ENCODE measurements around the gene GTF2IRD2. TPM values are rescaled to one million over a fixed set of nuclear protein-coding genes. Genes with fewer than 3 reads are reported as not detected.
A peak's percentile ranks its signal among the peaks of the same experiment; 100 is the strongest.
"Not testable (repeated sequence)": the region's sequence is repeated elsewhere in the genome, so short reads cannot be mapped to it uniquely, and the experiment has no call there.

GTF2IRD2 gene
- total RNA-seq: 17.1 TPM

DNA sequence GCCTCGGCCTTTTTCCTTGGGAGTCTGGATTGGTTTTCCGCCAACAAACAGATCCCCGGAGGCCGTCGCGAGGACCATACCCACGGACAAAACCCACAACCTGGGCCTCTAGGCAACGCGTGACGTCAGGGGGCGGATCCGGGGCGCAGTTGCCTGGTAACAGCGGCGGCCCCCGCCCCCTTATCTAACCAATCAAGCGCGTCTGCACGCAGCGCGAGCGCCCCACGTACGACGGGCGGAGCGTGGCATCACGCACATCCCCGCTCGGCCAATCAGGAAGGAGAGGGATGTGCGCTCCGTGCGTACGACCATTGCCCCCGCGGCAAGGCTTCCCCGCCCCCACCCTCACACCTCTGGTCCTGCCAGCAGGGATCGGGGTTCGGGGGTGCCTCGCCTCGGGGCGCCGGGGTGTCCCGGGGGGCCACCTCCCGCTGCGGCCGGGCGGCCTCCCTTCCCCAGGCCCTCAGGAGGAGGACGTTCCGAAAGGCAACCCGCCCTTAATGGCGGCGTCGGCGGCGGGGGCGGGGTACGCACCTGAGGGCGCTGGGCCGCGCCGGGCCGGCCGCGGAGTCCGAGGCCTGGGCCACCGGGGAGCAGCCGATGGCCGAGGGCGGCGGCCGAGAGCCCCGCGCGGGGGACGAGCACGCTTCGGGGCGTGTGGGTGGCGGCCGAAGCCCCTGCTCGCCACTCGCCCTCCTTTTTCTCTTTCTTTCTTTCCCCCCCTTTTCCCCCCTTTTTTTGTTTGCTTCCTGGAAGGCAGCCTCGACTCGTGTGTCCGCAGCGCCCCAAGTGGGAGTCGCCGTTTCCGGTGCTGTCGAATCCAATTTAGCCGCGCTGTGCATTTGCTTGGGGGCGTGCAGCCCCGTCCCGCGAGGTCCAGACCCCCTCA lies at the start of gene GTF2IRD2:
TSS of gene GTF2IRD2 (minus strand) at position 773 of the 889 bp plus-strand sequence. CDS start 15,227 bp downstream, outside the sequence.
- DNase-seq (ENCODE audit: low spot score): not testable (repeated sequence)

DNA sequence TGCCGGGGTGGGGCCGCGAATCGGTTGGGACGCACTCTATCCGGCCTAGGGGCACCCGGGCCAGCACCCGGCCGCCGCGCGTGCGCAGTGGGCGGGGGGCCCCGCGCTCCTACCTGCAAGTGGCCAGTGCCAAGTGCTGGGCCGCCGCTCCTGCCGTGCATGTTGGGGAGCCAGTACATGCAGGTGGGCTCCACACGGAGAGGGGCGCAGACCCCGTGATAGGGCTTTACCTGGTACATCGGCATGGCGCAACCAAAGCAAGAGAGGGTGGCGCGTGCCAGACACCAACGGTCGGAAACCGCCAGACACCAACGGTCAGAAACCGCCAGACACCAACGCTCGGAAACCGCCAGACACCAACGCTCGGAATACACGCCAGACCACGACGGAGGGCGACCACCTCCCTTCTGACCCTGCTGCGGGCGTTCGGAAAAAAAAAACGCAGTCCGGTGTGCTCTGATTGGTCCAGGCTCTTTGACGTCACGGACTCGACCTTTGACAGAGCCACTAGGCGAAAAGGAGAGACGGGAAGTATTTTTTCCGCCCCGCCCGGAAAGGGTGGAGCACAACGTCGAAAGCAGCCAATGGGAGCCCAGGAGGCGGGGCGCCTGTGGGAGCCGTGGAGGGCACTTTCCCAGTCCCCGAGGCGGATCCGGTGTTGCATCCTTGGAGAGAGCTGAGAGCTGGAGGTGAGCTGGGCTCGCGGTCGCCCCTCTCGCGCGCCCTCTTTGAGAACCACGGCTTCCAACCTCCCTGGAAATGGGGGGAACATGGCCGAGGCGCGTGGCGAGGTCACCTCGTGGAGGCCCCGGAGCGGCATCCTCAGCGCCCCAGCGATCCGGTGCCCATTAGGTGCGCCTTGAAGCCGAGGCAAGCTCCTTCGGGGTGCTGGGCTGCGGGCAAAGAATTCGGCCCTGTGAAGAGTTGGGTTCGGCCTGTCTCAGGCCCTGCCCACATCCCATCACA lies 39.0 kb upstream of the GTF2IRD2 start:
- DNase-seq (ENCODE audit: low spot score): peak; percentile 86

DNA sequence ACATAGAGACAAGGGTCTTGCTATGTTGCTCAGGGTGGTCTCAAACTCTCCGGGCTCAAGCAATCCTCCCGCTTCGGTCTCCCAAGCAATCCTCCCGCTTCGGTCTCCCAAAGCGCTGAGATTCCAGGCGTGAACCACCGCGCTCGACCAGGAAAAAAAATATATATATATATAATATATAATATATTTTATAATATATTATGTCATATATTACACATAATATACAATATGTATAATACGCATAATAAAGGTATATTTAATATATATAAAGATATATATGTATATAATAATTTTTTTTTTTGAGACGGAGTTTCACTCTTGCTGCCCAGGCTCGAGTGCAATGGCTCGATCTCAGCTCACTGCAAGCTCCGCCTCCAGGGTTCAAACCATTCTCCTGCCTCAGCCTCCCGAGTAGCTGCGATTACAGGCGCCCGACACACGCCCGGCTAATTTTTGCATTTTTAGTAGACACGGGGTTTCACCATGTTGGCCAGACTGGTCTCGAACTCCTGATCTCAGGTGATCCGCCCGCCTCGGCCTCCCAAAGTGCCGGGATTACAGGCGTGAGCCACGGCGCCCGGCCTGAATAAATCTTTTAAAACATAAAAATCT lies 38.2 kb upstream of the GTF2IRD2 start:
- not testable (repeated sequence) for DNase-seq (ENCODE audit: low spot score)

DNA sequence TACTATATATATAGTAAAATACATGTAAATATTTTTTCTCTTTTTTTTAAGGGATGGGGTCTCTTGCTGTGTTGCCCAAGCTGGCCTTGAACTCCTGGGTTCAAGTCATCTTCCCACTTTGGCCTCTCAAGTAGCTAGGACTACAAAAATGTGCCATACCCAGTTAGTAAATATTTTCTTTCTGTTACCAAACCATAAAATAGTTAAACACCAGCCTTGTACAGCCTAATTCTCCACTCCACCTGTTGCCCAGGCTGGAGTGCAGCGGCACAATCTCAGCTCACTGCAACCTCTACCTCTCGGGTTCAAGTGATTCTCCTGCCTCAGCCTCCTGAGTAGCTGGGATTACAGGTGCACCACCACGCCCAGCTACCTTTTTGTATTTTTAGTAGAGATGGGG lies 33.9 kb upstream of the GTF2IRD2 start:
- DNase-seq (ENCODE audit: low spot score): not testable (repeated sequence)

DNA sequence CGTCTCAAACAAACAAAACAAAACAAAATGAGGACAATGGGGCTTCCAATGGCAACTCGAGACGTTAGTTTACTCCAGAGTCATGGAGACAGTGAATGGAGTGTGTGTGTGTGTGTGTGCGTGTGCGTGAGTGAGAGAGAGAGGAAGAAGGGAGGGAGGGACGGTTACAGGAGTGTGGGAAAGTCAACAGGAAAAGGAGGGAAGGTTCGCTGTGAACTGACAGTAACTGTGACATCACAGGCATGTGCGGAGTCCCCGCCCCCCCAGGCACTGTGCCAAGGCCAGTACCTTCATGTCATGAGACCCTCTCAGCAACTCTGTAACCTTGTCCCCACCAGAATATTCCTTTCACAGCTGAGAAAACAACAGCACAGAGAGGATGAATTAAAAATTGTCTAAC lies 30.7 kb upstream of the GTF2IRD2 start:
- DNase-seq (ENCODE audit: low spot score): not testable (repeated sequence)

DNA sequence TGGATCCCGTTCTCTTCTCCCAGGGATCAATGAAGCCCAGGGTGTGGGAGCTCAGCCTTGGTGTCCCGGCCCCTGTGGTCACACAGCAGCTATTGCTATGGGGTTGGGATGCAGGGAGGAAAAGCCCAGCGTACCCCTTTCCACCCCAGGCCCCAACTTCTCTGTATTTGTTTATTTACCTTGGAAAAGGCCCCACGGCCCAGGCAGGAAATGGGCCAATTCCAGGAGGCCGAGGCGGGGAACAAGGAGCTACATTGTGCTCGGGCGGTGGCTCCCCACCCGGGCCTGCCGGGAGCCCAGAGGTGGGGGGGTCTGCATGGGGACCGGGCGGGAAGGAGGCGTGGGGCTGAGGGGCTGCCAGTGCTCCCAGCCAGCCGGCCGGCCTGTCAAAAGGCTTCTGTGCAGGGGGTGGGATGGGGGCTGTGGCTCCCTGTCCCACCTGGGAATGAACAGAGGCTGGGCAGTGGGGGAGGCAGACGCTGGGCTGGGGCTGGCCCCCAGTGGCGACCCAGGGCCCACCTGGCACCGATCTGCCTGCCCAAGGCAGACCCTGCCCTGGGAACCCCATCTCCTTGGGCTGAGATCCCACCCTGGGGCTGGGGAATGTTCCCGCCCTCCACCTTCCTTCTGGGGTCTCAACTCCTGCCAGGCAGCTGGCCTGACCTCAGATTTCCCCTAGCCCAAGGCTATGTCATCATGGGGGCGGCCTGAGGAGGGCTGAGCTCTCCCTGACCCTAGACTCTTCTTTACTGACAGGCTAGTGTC lies 23.5 kb upstream of the GTF2IRD2 start:
- DNase-seq (ENCODE audit: low spot score): not testable (repeated sequence)

DNA sequence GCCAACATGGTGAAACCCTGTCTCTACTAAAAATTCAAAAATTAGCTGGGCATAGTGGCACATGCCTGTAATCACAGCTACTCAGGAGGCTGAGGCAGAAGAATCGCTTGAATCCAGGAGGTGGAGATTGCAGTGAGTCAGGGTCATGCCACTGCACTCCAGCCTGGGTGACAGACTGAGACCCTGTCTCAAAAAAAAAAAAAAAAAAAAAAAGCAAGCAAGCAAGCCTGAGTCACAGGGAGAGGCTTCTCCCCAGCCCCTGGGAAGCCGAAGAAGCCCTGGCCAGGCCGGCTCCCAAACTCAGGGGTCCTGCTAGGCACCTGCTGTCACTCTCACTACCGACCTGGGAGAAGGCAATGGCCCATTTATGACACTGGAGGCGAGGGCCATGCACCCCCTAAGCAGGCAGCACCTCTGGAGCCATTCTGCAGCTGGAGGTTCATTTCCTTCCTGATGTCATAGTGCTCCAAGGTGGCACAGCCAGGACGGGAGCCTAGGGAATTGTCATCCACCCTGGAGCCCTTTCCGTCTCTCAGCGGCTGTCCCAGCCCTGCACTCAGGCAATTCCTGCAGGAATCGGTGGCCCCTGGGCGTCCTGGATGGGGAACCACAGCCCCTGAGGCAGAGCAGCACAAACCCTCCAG lies 22.8 kb upstream of the GTF2IRD2 start:
- DNase-seq (ENCODE audit: low spot score): not testable (repeated sequence)

DNA sequence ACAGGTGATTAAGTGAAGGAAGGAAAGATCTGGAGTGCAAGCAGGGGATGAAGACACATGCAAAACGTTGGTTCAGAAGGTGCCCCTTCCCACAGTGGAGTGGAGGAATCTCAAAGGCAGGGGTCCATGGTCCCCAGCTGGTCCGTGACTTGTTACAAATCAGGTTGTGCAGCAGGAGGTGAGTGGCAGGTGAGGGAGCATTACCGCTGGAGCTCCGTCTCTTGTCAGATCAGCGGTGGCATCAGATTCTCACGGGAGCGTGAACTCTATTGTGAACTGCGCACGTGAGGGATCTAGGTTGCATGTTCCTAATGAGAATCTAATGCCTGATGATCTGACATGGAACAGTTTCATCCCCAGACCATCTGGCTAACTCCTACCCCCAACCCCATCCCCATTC lies 21.1 kb upstream of the GTF2IRD2 start:
- DNase-seq (ENCODE audit: low spot score): not testable (repeated sequence)

DNA sequence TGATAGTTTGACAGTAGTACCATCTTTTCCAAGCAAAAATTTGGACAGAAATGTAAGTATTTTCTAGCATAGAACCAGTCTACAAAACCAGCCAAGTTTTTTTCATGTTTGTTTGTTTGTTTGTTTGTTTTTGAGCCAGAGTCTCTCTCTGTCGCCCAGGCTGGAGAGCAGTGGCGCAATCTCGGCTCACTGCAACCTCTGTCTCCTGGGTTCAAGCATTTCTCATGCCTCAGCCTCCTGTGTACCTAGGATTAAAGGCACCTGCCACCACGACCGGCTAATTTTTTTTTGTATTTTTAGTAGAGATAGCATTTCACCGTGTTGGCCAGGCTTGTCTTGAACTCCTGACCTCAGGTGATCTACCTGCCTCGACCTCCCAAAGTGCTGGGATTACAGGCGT lies 14.4 kb upstream of the GTF2IRD2 start:
- not testable (repeated sequence) for DNase-seq (ENCODE audit: low spot score)

DNA sequence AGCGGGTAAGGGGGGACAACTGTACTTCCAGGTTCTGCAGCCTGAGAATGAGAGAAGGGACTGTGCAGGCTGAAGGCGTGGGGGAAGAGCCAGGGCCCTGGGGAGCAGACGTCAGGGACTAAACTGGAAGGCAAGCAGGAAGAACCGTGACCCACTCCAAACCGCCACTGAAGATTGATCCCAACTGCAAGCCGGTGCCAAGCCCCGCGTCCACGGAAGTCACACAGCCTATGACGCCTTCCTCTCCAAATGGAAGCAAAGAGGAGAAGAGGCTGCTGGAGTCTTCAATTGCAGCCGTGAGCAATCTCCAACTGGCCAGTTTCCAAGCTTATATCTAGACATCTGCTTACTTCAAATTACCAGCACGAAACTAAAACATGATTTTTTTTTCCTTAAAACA lies 1.6 kb downstream of the GTF2IRD2 start:
- DNase-seq (ENCODE audit: low spot score): not testable (repeated sequence)

DNA sequence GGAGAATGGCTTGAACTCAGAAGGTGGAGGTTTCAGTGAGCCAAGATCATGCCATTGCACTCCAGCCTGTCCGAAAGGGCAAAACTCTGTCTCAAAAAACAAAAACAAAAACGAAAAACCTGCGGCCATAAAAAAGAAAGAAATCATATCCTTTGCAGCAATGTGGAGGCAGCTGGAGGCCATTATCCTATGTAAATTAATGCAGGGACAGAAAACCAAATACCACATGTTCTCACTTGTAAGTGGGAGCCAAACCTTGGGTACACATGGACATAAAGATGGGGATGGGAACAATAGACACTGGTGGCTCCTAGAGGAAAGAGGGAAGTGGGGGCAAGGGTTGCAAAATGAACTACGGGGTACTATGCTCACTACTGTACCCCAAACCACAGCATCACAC lies 21.0 kb downstream of the GTF2IRD2 start:
- DNase-seq (ENCODE audit: low spot score): not testable (repeated sequence)

DNA sequence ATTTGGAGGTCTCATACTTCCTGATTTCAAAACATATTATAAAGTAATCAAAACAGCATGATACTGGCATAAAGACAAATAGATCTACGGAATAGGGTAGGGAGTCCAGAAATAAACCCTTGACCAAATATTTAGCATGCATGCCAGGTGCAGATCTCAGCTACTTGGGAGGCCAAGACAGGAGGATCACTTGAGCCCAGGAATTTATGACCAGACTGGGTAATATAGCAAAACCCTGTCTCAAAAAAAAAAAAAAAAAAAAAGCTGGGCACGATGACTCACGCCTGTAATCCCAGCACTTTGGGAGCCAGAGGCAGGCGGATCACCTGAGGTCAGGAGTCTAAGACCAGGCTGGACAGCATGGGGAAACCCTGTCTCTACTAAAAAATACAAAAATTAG lies 21.4 kb downstream of the GTF2IRD2 start:
- DNase-seq (ENCODE audit: low spot score): not testable (repeated sequence)

DNA sequence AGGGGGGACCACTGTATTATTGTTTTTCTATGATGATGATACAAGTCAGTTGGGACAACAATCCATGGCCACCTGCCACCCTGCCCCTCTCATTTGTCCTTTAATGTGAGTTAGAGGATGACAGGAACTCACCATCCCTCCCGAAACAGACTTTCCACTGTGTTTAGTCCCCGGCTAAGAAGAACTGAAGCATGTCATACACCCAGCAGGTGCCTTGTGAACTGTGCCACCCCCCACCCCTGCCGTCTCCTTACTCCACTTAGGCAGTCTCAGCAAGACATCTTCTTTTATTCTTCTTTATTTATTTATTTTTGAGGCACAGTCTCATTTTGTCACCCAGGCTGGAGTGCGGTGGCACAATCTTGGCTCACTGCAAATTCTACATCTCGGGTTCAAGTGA lies 30.1 kb downstream of the GTF2IRD2 start:
- DNase-seq (ENCODE audit: low spot score): not testable (repeated sequence)

DNA sequence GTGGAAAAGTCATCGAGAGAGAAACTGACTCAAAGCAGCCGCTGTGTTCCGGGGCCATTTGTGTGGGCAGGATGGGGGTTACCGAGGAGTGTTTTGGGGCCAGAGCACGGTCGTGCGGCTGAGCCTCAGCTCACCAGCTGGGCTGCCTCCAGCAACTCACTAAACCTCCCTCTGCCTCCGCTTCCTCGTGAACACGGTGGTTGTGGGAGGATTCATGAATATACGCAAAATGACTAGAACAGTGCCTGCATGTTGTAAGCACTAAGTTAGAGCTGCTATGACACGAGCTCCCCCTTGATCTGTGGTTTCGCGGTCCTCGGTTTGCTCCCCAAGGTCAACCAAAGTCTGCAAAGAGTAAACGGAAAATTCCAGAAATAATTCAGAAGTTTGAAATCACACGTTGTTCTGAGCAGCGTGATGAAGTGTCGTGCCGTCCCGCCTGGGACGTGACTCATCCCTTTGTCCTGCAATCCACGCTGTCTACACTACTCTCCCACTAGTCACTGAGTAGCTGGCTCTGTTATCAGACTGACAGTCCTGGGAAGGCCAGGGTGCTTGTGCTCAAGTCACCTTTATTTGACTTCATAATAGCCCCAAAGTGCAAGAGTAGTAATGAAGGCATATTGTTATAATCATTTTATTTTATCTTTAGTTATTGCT lies 31.1 kb downstream of the GTF2IRD2 start:
- DNase-seq (ENCODE audit: low spot score): not testable (repeated sequence)

DNA sequence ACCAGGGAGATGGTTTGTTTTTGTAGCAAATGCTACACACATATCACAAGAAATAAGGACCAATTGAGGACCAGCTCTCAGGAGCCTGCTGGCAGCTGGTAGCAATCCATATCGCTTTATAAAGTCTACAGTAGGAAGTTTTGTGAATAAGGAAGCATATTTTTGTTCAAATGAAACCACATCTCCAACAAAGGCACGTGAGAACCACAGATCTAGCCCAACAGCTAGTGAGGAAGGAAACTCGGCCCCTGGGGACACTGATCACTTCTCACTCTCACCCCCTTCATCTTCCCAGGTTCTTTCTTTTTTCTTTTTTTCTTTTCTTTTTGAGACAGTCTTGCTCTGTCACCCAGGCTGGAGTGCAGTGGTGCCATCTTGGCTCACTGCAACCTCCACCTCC lies 35.5 kb downstream of the GTF2IRD2 start:
- DNase-seq (ENCODE audit: low spot score): not testable (repeated sequence)

DNA sequence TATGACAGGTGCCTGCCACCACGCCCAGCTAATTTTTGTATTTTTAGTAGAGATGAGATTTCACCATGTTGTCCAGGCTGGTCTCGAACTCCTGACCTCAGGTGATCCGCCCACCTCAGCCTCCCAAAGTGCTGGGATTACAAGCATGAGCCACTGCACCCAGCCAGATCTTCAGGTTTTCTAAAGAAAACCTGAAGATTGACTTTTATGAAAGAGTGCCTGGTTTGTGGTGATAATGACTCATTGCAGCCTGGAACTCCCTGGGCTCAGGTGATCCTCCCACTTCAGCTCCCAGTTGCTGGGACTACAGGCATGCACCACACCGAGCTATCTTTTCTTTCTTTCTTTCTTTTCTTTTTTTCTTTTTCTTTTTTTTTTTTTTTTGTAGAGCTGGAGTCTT lies 52.8 kb downstream of the GTF2IRD2 start:
- not testable (repeated sequence) for DNase-seq (ENCODE audit: low spot score)

DNA sequence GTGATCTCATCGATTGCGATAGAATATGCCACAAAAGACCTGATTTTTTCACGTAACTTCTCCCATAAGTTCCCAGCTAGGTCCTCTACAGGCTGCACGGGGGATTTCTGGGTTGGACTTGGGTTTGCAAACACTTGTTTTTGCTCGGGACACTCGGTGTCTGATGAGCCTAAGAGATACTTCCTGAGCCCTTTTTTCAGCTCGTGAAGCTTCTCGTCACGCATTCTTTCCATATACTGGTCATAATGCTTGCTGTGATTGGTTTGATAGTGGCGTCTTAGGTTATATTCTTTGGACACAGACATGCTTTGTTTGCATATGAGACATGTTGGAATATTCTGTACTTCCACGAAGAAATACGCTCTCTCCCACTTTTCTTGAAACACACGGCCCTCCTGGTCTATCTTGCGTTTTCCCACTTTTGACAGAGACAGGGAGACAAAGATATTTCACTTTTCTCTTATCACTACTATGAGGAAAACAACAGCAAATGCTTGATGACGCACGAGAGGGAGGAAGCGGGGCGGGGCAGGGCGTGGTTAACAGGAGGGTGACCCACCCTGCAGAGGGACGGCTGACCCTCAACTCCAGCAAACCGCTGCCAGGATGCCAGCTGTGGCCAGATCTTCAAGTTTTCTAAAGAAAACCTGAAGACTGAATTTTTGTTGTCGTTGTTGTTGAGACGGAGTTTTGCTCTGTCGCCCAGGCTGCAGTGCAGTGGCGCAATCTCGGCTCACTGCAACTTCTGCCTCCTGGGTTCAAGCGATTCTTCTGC lies 53.4 kb downstream of the GTF2IRD2 start:
- DNase-seq (ENCODE audit: low spot score): not testable (repeated sequence)

DNA sequence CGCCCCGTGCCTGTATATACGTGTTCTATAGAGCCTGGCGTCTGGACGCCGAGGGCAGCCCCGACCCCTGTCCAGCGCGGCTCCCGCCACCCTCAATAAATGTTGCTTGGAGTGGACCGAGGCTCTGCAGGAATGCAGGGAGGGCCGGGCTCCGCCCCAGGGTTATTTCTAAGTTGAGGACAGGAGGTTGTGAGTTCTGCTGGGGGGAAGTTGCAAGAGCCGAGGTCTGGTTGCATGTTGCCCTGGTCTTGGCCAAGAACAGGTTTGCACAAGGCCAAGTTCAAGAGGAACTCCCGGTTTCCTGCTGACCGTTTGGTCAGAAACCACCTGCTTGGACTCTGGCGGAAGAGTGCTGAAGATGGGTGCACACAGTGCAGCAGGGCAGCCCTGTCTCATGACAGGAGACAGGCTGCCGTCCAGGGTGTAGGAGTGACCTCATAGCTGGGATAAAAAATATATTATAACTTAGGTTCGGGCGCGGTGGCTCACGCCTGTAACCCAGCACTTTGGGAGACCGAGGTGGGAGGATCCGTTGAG lies 62.1 kb downstream of the GTF2IRD2 start:
- not testable (repeated sequence) for DNase-seq (ENCODE audit: low spot score)

All from mucosa of gallbladder (tissue), 1 donor.